GM18951 (cell line): ENCODE measurements around the gene DEPP1.

Source experiments
- POLR2A ChIP-seq: IDR thresholded peaks from 4 replicates; pipeline ENCODE4 v1.6.1; 2011; ENCODE audit warnings: mild to moderate bottlenecking; ENCODE audit not compliant: insufficient read length, insufficient read depth; ENCODE audit errors: extremely low read depth
- in situ Hi-C: fragments of 300-500 bp; cut with MboI; formaldehyde crosslinking; loops from one replicate; pipeline ENCODE4 v1.12.0; 2022; ENCODE audit warnings: low sequenced_read_pairs, mixed read lengths, inconsistent platforms; ENCODE audit not compliant: unreplicated experiment

The DEPP1 gene

GRCh38 chr10:44930904-44931620 lies 47.5 kb downstream of the DEPP1 start:
- in situ Hi-C loops, result no loop called here
- no peak for TF ChIP-seq POLR2A

GRCh38 chr10:44929356-44930255 lies 49.0 kb downstream of the DEPP1 start:
- TF ChIP-seq POLR2A, result no peak
- in situ Hi-C loops, result no loop called here

DNA sequence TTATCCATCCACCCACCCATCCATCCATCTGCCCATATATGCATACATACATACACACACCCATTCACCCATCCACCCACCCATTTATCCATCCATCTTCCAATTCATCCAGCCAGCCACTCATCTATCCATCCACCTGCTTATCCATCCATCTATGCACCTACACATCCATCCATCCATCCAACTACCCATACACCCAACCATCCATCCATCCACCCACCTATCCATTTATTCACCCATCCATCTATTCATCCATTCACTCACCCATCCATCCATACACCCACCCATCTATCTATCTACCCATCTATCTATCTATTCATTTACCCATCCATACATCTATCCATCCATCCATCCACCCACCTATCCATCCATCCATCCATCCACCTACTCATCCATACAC lies 50.1 kb downstream of the DEPP1 start:
- no peak for TF ChIP-seq POLR2A
- in situ Hi-C loops, result no loop called here

DNA sequence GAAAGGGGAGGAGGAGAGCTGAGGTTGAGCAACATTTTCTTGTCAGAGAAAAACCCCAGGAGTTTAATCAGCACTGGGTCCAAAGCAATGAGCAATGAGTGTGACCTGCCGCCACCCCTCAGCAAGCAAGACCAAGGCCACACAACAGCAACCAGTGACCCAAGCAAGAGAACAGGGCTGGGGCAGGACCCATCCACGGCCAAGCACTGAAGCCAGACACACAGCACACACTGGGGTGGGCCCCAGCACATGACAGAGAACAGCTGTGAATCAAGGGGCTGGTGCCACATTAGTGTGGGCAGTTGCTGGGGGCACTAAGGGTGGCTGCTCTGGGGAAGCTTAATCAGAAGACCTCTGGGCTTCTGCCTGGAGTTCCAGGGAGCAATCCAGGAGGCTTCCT lies 51.3 kb downstream of the DEPP1 start:
- no peak for TF ChIP-seq POLR2A
- in situ Hi-C loops, result no loop called here

DNA sequence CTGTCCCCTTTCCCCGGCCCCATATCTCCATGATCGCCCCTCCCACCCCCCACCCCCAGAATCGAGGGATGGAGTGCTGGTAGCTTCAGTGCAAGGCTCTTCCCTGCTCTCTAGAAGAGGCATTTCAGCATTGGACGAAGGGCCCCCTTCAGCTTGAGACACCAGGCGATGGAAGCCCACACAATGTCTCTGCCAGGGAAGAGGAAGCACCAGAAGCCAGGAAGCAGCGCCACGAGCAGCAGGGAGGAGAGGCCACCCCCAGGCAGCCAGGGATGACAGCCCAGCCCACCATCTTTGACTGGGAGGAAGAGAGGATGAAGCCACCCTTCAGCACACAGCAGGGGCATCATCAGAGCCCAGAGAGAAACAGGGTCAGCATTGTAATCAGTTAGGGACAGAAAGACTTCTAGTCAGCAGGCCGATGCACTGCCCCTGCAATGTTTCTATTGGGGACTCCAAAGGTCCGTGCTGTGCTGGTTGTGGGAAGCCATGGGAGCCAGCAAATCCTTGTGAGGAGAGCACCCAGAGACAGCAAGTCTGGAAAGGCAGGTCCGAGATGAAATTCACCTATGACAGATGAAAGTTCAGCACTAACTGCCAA lies 51.8 kb downstream of the DEPP1 start:
- no peak for TF ChIP-seq POLR2A
- in situ Hi-C loops, result no loop called here
